ENCODE results near the gene WDR64. TPM values are rescaled to one million over a fixed set of nuclear protein-coding genes. Genes with fewer than 3 reads are reported as not detected.
"Not testable (repeated sequence)": the region's sequence is repeated elsewhere in the genome, so short reads cannot be mapped to it uniquely, and the experiment has no call there.

WDR64 gene
- total RNA-seq, 1 donor from 2014 or later = 1.7 TPM

DNA sequence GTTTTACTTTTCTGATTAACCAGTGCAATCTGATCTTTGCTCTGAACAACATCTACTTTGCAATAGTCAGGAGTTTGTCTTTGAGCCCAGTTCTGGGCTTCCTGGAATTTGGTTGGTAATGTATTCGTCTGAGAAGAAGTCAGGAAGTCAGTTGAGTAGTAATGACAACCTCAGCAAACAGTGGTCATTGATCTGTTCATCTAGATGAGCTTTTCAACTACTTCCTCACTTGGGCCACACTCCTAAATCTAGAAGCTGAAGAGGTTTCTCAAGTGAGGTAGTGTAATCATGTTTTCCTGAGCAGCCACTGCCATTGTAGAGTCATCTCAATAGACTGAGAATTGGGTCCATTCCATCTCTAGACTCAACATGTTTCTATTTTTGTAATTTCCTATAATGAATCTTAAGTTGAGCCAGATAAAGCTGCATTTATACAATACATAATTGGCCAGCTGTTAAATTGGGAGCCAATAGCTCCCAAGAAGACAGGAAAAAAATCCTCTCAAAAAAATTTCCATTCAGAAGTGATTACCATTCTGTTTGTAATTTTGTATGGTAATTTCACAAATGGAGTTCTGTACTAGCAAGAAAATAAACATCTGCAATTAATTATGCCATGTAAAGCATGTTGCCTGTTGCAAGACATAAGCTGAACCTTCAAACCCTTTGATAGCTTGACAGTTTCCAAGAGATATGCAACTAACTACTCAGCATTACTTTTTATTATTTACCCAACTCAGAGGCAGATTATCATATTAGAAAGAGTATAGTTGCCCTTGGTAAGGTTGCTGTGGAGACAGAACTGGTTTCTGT is 49.6 kb downstream of the WDR64 start:
- DNase-seq (ENCODE audit: low spot score) = no peak

DNA sequence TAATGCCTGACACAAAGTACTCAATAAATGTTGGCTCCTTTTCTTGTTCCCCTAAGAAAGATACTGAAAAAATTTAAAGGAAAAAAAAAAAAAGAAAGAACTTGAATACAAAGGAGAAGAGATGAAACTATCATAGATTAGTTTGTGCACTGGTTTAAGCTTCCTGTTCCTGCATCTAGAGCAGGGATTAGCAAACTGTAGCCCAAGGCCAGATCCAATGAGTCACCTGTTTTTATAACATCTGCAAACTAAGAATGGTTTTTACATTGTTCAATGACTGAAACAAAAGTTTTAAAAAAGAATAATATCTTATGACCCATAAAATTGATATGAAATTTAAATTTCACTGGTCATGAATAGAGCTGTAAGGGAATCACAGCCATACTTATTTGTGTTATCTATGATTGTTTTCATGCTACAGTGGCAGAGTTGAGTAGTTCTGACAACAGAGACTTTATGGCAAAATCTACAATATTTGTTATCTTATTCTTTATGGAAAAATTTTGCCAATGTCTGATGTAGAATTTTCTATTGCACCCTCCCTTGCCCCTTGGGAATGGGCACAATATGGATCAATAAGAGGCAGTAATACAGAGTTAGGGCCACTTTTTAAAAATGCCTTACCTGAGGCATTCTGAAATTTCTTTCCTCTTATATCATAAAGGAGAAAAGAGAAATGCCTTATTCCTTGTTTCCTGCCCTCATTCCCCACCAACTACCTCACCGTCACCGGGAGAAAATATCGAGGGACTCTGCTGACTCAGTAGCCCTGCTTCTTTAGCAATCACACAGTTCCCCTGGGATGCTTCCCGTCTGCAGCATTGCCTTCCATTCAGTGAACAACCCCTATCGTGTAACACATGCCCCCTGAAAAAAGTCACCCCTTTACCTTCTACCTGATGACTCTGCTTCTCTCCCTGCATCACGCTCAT is 50.6 kb downstream of the WDR64 start:
- no peak for DNase-seq (ENCODE audit: low spot score)

DNA sequence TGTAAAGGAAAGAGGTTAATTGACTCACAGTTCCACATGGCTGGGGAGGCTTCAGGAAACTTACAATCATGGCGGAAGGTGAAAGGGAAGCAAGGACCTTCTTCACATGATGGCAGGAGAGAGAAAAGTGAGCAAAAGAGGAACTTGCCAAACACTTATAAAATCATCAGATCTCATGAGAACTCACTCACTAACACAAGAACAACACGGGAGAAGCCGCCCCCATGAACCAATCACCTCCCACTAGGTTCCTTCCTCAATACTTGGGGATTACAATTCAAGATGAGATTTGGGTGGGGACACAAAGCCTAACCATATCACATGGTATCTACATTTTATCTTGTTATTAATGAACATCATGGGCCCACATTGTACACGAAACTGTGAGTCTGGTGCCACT is 51.7 kb downstream of the WDR64 start:
- not testable (repeated sequence) for DNase-seq (ENCODE audit: low spot score)

DNA sequence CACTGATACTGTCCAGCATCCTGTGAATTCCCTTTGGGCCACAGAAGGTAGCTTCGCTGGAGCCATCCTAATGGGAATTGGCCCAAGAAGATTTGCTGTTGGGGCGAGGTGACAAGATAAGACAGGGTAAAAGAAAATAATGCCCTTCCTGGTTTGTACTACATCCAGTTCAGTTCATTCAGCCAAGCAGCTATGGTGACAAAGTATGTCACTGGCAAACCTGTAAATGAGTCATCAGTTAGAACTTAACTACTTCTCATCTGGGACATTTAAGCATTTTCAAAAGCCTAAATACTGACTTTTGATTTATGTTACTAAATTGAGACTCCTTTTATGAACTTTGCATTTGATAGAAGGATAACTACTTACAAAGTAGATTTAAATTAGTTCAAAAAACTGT is 54.2 kb downstream of the WDR64 start:
- DNase-seq (ENCODE audit: low spot score) = no peak

DNA sequence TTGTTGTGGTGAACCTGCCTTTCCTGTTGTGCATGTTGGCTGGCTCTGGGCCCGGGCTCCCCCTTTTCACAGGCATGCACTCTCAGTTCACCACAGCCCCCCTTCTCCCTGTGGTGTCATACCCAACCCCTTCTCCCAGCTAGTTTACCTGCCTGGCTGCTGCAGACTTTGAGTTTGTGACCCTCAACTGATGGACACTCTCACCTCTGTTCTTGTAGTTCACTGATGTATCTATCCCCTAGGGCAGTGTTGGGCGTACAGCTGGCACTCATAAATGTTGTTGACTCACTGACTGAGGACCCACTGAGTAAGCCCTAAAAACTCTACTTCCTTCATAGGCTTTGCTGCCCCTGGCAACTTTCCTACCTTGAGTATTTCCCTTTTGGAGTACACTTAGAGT is 54.9 kb downstream of the WDR64 start:
- DNase-seq (ENCODE audit: low spot score) = peak; percentile 6

DNA sequence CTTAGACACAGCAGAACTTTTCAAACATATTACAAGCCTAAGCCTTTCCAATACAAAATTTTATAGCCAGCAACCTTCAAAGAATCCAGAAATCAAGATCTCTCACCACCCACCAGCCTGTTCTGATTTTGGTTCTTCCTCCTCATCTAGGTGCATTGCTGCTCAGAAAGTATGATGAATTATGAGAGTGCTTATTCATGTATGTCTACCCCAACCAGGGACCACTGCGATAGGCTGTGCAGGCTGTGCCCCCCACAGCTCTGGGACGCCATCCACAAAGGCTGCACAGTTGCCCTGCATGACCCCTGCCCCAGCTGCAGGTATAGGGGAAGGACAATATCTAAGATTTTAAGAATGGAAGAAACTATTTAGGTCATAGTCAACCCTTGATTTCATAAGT is 55.4 kb downstream of the WDR64 start:
- no peak for DNase-seq (ENCODE audit: low spot score)

DNA sequence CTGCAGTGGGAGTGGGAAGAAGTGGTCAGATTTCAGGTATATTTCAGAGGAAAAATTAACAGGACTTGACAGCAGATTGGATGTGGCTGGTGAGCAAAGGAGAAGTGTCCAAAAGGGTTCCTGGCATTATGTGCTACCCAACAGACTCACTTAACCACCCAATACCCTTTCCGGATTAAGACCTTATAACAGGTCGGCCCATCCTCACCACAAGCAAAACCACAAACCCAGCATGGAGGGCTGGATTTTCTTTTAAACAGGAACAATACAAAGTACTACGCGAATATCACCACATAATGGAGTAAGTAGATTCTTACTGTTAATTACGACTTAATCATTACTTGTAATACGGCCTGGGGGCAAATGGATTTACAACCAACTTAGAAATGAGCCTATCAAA is 59.2 kb downstream of the WDR64 start:
- DNase-seq (ENCODE audit: low spot score) = no peak

DNA sequence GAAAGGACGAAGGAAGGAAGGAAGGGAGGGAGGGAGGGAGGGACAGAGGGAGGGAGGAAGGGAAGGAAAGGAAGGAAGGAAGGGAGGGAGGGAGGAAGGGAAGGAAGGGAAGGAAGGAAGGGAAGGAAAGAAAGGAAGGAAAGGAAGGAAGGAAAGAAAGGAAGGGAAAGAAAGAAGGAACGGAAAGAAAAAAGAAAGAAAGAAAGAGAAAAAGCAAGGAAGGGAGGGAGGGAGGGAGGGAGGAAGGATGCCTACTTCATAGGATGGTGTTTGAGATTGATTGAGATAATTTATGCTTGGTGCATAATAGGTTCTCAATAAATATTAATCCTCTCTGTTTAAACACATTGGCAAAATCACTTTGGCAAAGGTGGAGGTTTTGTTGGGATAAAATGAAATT is 61.2 kb downstream of the WDR64 start:
- no peak for DNase-seq (ENCODE audit: low spot score)

DNA sequence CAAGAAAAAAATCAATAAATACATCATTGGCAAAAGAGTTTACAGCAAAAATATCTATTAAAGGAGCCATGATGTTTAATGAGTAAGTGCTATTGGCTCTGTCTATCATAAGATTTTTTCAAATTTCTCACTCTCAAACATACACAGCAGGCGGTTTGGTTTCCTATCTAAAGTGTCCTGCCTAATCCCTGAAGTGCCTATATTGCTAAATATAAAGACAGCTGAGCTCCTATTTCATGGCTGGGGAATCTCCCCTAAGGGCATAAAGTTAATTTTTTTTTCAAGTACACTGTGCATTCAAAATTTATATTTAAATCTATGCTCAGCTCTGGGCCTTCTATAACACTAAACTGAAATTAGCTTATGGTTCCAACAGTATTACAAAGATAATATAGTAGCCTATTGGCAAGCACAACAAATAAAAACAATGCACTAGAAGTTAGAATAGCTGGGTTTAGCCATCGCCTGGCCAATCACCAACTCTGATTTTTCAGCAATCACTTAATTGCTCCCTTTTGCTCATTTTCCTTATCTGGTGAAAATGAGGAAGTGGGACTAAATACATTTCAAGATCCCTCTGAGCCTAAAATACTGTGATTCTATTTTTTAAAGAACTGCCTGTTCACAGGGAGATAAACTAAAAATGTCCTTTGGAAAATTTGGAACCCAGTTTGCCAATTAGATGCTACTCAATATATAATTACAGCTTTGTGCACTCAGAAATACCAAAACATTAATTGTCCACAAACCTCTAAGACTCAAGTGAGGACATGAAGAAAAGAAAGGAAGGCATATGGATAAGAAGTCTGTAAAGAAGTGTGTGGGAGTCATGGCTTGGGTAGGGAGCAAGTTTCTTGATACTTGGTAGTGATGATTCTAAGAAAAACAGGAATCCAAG is 62.5 kb downstream of the WDR64 start:
- DNase-seq (ENCODE audit: low spot score) = no peak

DNA sequence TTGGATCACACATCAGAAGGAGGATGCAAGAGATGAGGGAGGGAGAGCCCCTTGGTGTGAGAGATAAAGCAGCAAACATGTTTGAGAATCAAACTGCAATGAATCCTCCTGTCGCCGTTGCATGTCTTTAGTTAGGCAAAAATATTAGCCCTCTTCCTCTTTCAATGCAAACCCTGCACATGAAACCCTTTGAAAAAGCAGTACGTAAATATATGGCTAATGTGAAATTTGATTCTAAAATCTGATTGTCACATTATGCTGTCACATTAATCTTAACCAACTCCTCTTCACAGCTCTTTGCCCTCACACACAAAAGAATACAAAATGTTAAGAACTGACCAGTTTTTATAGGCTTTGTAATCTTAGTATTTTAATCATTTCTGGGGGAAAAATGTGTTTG is 63.4 kb downstream of the WDR64 start:
- DNase-seq (ENCODE audit: low spot score) = no peak

DNA sequence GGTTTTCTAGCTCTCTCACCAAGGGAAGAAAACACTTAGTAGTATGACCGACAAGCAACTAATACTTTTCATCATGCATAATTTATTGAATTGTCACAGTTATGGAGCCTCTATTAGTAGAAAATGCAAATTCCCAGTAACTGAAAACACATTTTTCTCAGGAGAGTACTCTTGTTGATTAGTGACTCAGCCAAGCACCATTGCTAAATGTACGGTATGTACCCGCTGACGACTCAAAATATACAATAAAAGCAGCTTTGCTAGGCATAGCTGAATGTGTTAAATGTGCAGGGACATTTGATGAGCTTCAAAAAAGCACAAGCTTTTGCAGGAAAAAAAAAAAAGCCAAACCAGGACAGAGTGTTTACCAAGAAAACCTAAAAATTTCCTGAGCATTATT is 63.9 kb downstream of the WDR64 start:
- DNase-seq (ENCODE audit: low spot score) = no peak

DNA sequence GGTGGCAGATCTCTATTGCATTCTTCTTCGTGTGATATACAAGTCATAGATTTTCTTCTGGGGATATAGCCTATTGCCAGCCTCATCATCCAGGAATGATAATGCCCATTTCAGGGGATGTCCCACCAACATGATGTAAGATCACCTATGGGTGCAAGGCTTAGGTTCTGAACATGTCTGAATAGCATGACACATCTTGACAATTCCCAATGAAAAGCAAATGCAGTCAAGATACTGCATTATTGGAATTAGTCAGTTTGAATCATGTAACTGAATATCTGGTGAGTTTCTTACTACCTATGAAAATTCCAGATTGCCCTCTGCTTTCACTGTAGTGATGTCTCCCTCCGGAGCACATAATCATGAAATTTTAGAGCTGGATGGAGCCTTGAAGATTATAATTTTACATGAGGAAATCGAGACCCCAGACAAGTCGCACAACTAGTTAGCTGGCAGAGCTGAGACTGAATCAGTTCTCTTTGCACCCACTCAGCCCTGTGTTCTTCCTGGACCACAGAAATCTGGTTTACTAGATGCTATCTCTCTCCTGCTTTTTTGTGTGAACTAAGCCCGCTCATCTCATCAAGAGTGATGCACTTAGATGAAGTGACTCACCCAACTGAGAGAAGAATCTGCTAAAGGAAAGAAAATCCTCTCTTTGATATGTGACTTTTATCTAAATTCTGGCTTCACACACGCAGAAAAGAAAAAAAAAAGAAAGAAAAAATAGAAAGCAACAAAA is 65.0 kb downstream of the WDR64 start:
- peak; percentile 62 for DNase-seq (ENCODE audit: low spot score)

DNA sequence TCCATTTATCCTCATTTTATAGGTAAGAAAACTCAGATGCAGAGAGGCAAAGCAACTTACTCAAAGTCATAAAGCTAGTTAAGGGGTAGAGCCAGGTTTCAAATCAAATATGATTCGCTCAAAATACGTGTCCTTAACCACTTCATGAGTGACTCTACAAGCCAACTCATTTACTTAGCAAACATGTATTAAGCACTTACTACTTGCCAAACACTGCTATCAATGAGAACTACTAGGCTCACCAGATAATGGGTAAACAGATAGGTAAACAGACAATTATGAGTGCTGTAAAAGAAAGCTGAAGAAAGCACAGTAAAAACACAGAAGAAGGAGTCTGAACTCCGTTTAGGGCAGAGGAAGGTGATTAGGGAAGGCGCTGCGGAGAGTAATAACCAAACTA is 65.9 kb downstream of the WDR64 start:
- DNase-seq (ENCODE audit: low spot score) = no peak

DNA sequence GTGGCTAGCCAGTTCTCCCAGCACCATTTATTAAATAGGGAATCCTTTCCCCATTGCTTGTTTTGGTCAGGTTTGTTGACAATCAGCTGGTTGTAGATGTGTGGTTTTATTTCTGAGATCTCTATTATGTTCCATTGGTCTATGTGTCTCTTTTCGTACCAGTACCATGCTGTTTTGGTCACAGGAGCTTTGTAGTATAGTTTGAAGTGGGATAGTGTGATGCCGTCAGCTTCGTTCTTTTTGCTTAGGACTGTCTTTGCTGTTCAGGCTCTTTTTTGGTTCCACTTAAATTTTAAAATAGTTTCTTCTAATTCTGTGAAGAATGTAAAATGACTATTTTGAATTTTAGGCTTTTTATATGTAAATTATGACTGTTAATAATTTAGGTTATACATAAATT is 68.9 kb downstream of the WDR64 start:
- no peak for DNase-seq (ENCODE audit: low spot score)

DNA sequence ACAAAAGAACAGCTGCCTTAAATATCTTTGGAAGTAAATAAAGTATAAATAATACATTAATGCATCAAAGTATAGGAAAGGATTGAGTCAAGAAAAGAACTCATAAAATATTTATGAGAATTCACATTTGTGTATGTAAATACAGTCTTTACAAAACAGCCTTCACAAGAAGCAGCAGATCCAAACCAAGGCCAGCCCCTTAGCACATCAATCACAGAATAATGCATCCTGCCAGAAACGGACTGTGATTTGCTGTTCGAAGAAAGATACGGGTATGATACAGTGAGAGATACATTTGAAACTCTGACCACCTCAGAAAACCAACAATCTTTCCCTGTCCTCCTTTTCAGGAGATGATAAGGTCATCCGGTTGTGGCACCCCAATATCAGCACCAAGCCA is 70.9 kb downstream of the WDR64 start:
- DNase-seq (ENCODE audit: low spot score) = no peak

DNA sequence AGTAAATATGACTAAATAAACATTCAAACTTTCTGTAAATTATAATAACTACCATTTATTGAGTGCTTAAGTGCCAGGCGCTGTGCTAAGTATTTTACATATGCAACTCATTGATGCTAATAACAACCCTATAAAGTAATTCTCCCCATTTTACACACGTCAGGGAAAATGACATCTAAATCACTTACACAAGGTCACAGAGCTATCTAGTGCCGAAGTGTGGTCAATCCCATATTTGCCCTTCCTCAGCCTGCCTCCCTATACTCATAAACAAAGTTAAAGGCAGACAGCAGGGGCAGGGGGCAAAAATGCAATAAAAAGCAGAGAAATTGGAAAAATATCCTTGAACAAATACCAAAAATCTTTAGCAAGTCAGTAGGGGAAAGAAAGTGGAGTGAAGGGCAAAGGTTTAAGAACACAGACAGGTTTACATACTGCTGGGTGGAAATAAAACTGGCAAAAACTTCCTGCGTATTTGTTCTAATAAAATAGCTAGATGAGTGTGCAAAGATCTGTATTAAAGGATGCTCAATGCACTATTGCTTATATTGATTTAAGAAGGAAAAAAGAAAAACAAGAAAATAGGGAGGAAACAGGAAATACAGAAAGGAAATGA is 72.8 kb downstream of the WDR64 start:
- DNase-seq (ENCODE audit: low spot score) = no peak

DNA sequence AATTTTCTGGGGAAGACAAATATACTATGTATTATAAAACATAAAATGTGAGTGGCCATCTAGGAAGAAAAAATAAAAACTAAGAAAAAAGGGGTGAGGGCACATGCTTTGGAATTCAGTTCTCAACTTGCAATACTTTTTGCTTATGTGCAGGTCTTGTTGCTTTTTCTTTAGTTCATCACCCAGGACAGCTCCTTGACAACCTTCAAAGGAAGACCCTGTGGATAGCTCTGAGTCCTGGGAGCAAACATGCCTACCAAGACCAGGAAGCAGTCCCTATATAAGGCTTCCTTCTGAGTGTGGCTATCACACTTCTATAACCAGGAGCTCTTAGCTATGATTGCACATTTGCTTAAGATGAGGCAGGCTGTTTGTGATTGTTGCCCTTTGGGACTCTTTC is 78.0 kb downstream of the WDR64 start:
- no peak for DNase-seq (ENCODE audit: low spot score)

DNA sequence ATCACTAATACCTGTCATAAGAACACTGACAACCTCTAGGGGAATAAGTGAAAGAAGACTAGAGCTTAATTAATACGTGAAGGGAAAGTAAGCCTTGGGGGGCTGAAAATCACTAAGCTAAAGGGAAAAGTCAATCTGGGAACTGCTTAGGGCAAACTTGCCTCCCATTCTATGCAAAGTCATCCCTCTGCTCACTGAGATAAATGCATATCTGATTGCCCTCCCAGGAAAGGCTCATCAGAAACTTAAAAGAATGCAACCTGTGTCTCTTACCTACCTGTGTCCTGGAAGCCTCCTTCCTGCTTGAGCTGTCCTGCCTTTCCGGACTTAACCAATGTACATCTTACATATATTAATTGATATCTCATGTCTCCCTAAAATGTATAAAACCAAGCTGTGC is 81.8 kb downstream of the WDR64 start:
- no peak for DNase-seq (ENCODE audit: low spot score)

DNA sequence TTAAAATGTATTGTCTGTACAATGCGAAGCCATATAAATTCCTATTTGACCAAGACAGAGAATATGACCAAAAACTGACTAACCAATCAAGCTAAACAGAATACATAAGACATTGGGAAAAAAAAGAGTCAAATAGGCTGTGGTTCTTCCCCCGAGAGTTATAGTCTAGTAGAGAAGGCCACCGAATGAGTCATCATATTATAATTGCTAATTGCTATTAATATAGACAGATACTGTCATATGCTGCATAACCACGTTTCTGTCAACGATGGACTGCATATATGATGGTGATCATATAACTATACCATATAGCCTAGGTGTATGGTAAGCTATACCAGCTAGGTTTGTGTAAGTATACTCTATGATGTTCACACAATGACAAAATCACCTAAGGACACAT is 82.5 kb downstream of the WDR64 start:
- DNase-seq (ENCODE audit: low spot score) = no peak

DNA sequence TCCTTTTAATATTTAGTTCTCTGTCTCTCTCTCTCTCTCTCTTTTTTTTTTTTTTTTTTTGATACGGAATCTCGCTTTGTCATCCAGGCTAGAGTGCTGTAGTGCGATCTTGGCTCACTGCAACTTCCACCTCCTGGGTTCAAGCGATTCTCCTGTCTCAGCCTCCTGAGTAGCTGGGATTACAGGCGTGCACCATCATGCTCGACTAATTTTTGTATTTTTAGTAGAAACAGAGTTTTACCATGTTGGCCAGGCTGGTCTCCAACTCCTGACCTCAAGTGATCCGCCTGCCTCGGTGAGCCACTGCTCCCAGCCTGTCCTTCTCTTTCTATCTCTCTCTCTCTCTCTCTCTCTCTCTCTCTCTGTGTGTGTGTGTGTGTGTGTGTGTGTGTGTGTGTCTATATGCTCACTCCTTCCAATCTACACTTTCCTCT is 83.4 kb downstream of the WDR64 start:
- DNase-seq (ENCODE audit: low spot score) = not testable (repeated sequence)

DNA sequence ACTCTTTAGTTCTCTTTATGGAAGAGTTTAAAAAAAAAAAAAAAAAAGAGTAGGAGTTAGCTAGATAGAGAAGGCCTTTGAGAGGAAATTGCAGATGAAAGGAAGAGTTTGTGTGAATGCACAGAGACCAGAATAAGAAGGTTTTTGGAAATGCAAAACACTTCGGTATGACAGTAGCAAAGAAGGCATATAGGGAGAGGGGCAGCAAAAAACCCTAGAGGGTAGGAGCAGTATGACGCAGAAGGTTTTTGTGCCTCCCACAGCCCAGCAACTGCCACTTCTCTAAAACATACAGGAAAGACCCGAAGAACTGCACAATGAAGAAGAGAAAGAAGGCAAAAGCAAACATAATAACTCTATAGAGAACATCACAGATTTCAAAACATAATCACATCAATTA is 84.3 kb downstream of the WDR64 start:
- DNase-seq (ENCODE audit: low spot score) = no peak
